LNCaP clone FGC (cell line): ENCODE measurements around the gene PTPA.

Experiments
- DNase-seq: peaks from one replicate; pipeline ENCODE4 v3.0.0-alpha.2; 2011; ENCODE audit warnings: low read depth
- H3K4me3 ChIP-seq: 2 replicates; pipeline ENCODE4 v1.5.1; 2011; ENCODE audit warnings: mild to moderate bottlenecking, low read depth, low read length, control low read depth
- CTCF ChIP-seq: IDR thresholded peaks from 2 replicates; pipeline ENCODE4 v1.5.1; 2012; ENCODE audit warnings: mild to moderate bottlenecking; ENCODE audit not compliant: control insufficient read depth, insufficient read depth; ENCODE audit errors: extremely low read depth

The PTPA gene

GRCh38 chr9:129178568-129179382 is 67.6 kb downstream of the PTPA start:
- TF ChIP-seq CTCF: no peak
- DNase-seq: no peak
- peak overlapping the region; percentile 66 for H3K4me3 ChIP-seq

GRCh38 chr9:129181246-129181645 is 70.0 kb downstream of the PTPA start:
- H3K4me3 ChIP-seq: no peak overlapping the region
- no peak for TF ChIP-seq CTCF
- no peak for DNase-seq

GRCh38 chr9:129182122-129182521 is 70.9 kb downstream of the PTPA start:
- no peak overlapping the region for H3K4me3 ChIP-seq
- no peak for DNase-seq
- no peak for TF ChIP-seq CTCF

- no peak for TF ChIP-seq CTCF
- DNase-seq: no peak
- no peak overlapping the region for H3K4me3 ChIP-seq
Observed at GRCh38 chr9:129182625-129183494, 71.6 kb downstream of the PTPA start.

- no peak for DNase-seq
- no peak overlapping the region for H3K4me3 ChIP-seq
- no peak for TF ChIP-seq CTCF
Observed at GRCh38 chr9:129183495-129184218, 72.4 kb downstream of the PTPA start.

GRCh38 chr9:129184219-129184524 is 73.0 kb downstream of the PTPA start:
- no peak for TF ChIP-seq CTCF
- DNase-seq: no peak
- H3K4me3 ChIP-seq: no peak overlapping the region
